Measurements from ENCODE around the gene ARID5A. TPM values are rescaled to one million over a fixed set of nuclear protein-coding genes. Genes with fewer than 3 reads are reported as not detected.
A peak's percentile ranks its signal among the peaks of the same experiment; 100 is the strongest.

The ARID5A gene
- total RNA-seq, 1 experiment from 2014 or later = 20.7 TPM

DNA sequence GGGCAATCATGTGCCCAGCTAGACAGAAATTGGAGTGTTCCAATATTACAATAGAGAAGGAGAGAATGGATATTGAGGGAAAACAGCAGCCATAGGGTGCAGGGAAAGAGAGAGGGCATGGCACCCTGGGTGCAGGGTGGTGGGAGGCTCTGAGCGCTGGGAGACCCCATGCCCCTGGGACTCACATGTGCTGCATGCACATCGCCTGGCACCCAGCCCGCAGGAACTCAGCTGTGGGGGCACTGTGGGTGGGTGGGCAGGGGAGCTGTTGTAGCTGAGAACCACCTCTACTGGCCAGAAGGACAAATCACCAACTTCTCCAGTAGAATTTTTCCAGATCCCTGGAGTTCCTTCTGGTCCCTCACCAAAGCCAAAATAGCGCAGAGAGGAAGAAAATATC lies 24.2 kb upstream of the ARID5A start:
- no peak overlapping the region for H3K4me3 ChIP-seq (ENCODE audit: insufficient read depth, low read depth, low read length)
- peaks cover 8% of the 10 kb centered on the region for H3K27me3 ChIP-seq (ENCODE audit: control insufficient read depth, insufficient read depth, low read length)
- no peak for DNase-seq
- H3K36me3 ChIP-seq (replicated peaks; ENCODE audit: control insufficient read depth, insufficient read depth, low read length) = no peaks in the 10 kb centered on the region

DNA sequence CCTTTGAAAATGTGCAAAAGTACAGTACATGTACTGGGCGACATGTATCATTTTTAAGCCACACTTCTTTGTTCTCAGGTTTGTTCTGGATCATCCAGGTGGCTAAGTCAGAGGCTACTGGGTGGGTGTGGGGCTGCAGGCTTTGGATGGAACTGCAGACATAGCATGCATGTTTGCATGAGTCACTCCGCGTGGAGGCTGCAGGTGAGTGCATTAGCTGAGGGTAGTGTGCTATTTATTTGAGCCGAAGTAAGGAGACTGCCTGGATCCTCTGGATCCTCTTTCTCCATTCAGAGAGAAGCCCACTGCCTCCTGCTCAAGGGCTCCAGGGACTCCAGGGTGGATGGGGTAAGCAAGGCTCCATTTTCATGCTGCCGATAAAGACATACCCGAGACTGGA lies 22.0 kb upstream of the ARID5A start:
- H3K27me3 ChIP-seq (ENCODE audit: control insufficient read depth, insufficient read depth, low read length) = peaks cover 2% of the 10 kb centered on the region; the same call in 1 of the 2 replicates
- no peaks in the 10 kb centered on the region for H3K36me3 ChIP-seq (replicated peaks; ENCODE audit: control insufficient read depth, insufficient read depth, low read length)
- DNase-seq = no peak
- no peak overlapping the region for H3K4me3 ChIP-seq (ENCODE audit: insufficient read depth, low read depth, low read length)

DNA sequence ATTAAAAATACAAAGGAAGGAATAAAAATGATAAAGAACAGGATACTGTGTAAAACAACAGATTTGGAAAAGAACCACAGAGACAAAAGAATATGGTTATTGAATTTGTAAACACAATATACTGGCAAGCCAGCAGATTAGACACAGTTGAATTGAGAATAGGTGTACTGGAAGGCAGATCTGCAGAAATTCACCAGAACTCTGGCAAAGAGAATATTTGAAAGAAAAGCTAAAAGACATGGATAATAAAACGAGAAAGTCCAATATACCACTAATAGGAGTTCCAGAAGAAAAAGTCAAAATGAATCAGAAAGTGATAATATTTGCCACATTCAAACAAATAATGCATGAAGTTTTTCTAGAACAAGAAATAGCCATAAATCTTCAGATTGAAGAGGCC lies 19.5 kb upstream of the ARID5A start:
- Histone ChIP-seq H3K4me3 (ENCODE audit: insufficient read depth, low read depth, low read length) (no peak overlapping the region), H3K36me3 (replicated peaks; ENCODE audit: control insufficient read depth, insufficient read depth, low read length) (no peaks in the 10 kb centered on the region), H3K27me3 (ENCODE audit: control insufficient read depth, insufficient read depth, low read length) (no peaks in the 10 kb centered on the region)
- no peak for DNase-seq

DNA sequence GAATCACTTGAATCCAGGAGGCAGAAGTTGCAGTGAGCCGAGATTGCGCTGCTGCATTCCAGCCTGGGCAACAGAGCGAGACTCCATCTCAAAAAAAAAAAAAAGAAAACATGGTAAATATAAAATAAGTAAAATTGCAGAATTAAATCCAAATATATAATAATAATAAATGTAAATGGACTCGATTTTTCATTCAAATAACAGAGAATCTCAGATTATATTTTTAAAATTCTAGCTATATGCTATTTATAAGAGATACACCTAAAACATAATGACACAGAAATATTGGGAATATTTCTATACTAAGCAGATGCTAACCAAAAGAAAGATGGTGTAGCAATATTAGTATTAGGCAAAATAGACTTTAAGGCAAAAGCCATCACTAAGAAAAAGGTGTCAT lies 16.3 kb upstream of the ARID5A start:
- DNase-seq = no peak
- no peak overlapping the region for H3K4me3 ChIP-seq (ENCODE audit: insufficient read depth, low read depth, low read length)
- H3K36me3 ChIP-seq (replicated peaks; ENCODE audit: control insufficient read depth, insufficient read depth, low read length) = no peaks in the 10 kb centered on the region

DNA sequence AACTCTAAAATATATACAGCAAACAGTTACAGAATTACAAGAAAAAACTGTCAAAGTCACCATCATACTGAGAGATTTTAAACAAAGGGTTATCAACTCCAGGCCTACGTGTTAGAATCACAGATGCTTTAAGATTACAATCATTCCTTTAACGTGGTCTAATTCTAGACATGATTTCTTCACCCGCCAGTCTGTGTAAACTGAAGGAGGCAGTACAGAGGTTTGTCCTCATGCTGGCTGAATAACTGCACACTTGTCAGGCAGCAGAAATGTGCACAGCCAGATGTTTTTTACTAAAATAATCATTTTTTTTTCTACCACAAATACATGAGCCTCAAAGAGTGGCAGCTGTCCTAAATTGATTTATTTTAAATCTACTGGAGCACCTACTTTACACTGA lies 15.9 kb upstream of the ARID5A start:
- no peak for DNase-seq
- Histone ChIP-seq H3K4me3 (ENCODE audit: insufficient read depth, low read depth, low read length) (no peak overlapping the region), H3K36me3 (replicated peaks; ENCODE audit: control insufficient read depth, insufficient read depth, low read length) (no peaks in the 10 kb centered on the region), H3K27me3 (ENCODE audit: control insufficient read depth, insufficient read depth, low read length) (no peaks in the 10 kb centered on the region; the same call in 1 of the 2 replicates)

More for the DNA sequence above, 16.3 kb upstream of the ARID5A start:
- no peaks in the 10 kb centered on the region; the same call in 1 of the 2 replicates for H3K27me3 ChIP-seq (ENCODE audit: control insufficient read depth, insufficient read depth, low read length)

DNA sequence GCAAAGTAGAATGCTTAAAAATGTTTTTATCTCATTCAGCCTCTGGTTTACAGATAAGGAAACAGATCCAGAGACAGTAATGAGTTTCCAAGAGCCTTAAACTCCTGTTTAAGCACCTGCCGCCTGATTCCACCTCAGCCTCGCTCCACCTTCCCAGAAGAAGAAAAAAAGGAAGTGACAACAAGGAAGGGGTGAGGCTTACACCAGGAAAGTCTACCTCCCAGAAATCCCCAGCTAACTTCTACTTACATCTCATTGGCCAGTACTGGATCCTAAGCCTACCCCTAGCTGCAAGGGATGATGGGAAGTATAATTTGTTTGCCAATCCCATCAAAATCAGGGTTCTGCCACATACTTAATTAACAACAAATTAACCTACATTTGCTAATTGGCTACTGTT lies 15.3 kb upstream of the ARID5A start:
- Histone ChIP-seq H3K36me3 (replicated peaks; ENCODE audit: control insufficient read depth, insufficient read depth, low read length) (no peaks in the 10 kb centered on the region), H3K4me3 (ENCODE audit: insufficient read depth, low read depth, low read length) (no peak overlapping the region), H3K27me3 (ENCODE audit: control insufficient read depth, insufficient read depth, low read length) (no peaks in the 10 kb centered on the region; the same call in none of the 2 replicates)
- peak; percentile 12 for DNase-seq

DNA sequence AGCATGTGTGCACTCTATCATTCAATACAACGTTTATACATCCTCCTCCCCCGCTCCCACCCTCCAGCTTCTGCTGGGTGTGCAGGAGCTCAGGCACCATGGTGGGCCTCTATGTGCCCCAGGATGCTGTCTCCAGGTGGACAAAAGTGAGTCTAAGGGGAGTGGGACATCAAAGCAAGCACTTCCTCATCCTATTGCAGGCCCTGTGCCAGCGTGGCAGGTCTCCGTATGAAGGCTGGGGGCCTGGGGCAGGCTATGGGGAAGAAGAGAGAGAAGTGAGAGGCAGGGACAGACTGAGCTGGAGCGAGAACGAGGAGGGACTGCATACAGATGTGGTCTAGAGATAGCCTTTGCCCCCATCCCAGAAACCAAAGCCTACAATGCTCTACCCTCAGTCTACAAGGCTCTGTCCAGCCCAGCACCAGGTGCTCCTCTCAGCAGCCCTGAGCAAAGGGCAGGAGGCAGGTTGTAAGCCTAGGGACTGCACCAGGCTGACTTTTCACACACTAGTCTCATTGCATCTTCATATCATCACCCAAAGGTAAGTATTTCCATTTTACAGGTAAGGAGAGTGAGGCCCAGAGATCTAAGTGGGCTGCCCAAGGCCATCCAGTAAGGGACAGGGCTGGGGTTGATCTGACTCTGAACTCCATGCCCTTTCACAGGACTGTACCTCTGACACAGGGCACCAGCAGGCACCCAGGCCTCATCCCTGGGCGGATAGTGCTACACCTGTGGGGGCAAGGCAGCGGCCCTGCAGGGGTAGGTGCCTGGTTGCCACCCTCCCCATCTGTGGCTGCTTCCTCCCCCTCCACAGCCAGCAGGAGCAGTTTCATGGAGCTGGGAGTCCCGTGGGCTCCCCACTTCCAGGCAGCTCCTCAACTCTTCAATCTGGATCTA lies 14.0 kb upstream of the ARID5A start:
- no peak overlapping the region for H3K4me3 ChIP-seq (ENCODE audit: insufficient read depth, low read depth, low read length)
- H3K36me3 ChIP-seq (replicated peaks; ENCODE audit: control insufficient read depth, insufficient read depth, low read length) = no peaks in the 10 kb centered on the region
- peak; percentile 5 for DNase-seq
- peaks cover 5% of the 10 kb centered on the region for H3K27me3 ChIP-seq (ENCODE audit: control insufficient read depth, insufficient read depth, low read length)

DNA sequence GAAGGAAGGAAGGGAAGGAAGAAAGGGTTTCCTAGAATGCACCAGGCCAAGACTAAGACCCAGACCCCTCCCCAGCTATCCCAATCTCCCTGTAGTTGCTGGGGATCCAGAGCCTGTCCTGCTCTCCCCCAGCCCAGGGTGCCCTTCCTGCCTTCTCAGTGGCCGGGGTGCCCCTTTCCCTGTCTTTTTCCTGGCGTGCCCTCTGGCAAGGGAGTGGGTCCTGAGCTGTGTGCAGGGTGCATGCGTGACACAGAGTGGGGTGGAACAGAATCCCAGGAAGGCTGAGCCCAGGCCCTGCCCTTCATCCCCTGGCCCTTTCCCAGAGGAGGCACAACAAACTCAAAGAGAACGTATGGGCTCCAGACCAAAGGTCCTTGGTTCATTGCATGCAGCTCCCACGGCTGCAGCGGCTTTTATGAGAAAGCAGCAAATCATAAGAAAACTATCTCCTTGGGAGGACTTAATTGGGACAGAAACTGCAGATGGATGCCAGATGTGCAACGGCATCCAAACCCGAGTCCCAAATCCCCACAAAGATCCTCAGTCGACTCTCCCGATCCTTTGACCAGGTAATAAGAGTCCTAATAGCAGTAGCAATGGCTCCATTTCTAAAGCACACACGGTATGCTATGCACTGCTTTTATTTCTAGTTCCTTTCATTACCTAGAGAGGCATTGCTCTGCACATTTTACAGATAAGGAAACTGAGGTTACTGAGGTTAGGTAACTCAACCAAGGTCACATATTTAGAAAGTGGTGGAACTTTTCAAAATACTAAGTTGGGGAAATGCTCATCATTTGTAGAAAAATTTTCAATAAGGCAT lies 12.7 kb upstream of the ARID5A start:
- Histone ChIP-seq H3K27me3 (ENCODE audit: control insufficient read depth, insufficient read depth, low read length) (peaks cover 7% of the 10 kb centered on the region), H3K36me3 (replicated peaks; ENCODE audit: control insufficient read depth, insufficient read depth, low read length) (no peaks in the 10 kb centered on the region), H3K4me3 (ENCODE audit: insufficient read depth, low read depth, low read length) (no peak overlapping the region)
- peak; percentile 10 for DNase-seq

DNA sequence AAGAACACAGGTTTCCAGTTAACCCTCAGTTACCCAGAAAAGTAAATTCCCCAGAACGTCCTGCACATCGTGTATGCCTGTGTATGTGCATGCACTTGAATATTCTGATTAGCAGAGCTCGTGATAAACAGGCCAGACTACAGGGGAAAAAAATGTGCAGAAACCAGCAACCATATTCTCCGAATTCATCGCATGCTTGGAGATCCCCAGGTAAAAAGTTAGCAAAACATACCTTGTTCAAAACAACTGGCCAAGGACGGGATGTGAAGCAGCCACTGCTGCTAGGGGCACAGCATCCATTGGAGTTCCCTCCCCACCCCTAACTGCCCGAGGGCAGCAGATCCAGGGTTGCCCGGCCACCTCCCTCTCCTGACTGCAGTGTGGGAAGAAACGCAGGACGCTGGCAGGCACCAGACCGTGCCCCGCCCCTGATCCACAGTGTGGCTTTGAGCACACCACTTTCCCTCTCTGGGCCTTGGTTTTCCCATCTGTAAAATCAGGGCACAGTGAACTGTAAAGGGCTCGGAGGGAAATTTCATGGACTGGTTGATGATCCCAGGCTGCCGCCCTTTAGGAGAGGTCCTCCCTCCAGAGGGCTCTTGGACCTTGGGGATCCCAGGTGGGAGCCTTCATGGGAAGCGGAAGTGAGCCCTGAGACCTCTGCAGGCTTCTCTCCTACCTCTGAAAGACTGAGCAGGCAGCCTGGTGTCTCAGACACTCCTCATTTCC lies 11.9 kb upstream of the ARID5A start:
- Histone ChIP-seq H3K36me3 (replicated peaks; ENCODE audit: control insufficient read depth, insufficient read depth, low read length) (no peaks in the 10 kb centered on the region), H3K27me3 (ENCODE audit: control insufficient read depth, insufficient read depth, low read length) (peaks cover 8% of the 10 kb centered on the region), H3K4me3 (ENCODE audit: insufficient read depth, low read depth, low read length) (no peak overlapping the region)
- DNase-seq = peak; percentile 25

DNA sequence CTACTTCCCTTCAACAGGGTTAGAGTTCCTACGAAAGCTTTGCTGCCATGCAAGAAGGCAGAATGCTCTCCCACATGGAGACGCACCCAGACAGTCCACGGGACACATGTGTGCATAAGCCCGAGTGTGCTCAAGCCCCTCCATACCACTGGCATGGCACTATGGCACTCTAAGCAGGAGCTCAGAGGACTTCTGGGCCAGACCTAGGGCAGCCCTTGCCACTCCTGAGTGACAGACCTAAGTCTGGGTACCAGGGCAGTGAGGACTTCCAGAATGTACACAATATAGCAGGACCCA lies 11.4 kb upstream of the ARID5A start:
- Histone ChIP-seq H3K27me3 (ENCODE audit: control insufficient read depth, insufficient read depth, low read length) (peaks cover 8% of the 10 kb centered on the region), H3K4me3 (ENCODE audit: insufficient read depth, low read depth, low read length) (no peak overlapping the region), H3K36me3 (replicated peaks; ENCODE audit: control insufficient read depth, insufficient read depth, low read length) (no peaks in the 10 kb centered on the region)
- DNase-seq = peak; percentile 29

DNA sequence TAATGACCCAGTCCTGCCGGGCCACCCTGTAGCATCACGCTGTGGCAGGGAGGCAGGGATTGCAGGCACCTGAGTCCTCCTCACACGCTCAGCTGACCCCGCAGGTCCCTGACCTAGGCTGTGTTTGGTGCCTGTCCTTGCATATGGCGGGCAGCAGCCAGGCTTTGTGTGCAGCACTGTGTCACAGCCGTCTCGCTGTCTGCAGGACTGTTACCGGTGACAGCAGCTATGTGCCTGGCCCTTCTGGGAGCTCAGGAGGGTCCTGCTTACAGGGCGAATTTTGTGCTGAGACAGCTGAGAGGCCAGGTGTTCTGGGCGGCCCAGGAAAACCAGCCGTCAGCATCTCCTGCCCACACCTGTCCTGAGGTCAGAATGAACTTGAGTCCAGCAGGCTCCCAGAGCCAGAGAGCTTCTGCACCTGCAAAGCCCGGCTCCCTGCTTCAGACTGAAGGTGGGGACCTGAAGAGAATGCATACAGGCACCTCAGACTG lies 10.4 kb upstream of the ARID5A start:
- Histone ChIP-seq H3K36me3 (replicated peaks; ENCODE audit: control insufficient read depth, insufficient read depth, low read length) (no peaks in the 10 kb centered on the region), H3K4me3 (ENCODE audit: insufficient read depth, low read depth, low read length) (no peak overlapping the region), H3K27me3 (ENCODE audit: control insufficient read depth, insufficient read depth, low read length) (peaks cover 8% of the 10 kb centered on the region)
- DNase-seq = peak; percentile 32

DNA sequence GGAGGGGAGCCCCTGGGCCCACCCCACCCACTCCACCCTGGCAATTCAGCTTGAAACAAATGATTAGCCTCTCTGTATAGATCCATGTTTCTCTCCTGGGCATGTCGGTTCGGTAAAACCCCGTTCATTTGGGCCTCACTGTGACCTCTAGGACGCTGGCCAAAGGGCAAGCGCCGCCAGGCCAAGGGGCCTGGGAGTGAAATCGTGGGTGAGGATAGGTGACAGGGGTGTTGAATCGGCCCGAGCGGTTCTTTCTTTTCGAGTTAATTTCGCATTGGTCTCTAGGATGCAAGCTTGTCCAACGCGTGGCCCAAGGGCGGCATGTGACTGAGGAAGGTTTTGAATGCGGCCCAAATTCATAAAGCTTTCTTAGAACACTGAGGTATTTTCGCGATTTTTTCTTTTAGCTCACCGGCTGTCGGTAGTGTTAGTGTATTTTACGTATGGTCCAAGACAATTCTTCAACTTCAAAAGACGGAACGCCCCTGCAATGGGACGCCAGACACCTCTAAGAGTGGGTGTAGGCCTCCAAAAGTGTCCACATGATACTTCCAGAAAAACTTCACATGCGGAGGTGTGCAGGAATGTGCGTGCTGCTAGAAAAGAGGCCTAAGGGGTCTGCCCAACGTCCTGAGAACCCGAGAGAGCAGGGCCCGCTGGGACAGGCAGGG lies 9.8 kb upstream of the ARID5A start:
- DNase-seq = no peak
- Histone ChIP-seq H3K36me3 (replicated peaks; ENCODE audit: control insufficient read depth, insufficient read depth, low read length) (no peaks in the 10 kb centered on the region), H3K27me3 (ENCODE audit: control insufficient read depth, insufficient read depth, low read length) (peaks cover 10% of the 10 kb centered on the region), H3K4me3 (ENCODE audit: insufficient read depth, low read depth, low read length) (peak overlapping the region; percentile 45)

DNA sequence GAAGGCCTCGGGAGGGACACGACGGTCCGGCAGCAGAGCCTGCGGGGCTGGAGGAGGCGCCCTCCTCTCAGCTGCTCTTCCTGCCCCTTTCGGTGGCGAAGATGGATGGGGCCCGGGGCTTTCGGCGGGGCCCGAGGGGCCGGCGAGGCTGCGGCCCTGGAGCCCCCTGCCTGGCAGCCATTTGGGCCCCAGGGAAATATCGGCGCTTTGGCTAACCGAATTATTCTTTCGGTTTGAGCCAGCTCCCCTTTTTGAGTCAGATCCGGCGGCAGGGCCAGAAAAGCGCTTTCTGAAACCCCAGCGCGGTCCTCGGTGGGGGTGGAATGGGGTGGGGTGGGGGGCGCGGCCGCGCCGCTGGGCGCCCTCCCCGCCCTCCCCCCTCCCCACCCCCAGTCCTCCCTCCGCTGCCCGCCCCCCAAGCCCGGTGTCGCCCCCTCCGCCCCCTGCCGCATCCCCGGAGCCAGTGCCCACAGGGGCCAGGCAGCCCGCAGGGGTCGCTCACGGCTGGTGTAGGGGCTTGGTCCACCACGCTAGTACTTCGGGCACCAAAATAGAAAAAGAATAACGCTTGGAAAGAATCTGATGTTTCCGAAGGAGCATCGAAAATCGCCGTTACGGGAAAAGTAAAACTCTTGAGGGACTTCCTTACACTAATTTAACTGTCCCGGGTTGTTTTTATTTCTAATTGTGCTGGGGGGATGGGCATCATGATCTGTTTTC lies 9.1 kb upstream of the ARID5A start:
- H3K27me3 ChIP-seq (ENCODE audit: control insufficient read depth, insufficient read depth, low read length) = peaks cover 10% of the 10 kb centered on the region
- peak overlapping the region; percentile 45 for H3K4me3 ChIP-seq (ENCODE audit: insufficient read depth, low read depth, low read length)
- peak; percentile 89 for DNase-seq
- H3K36me3 ChIP-seq (replicated peaks; ENCODE audit: control insufficient read depth, insufficient read depth, low read length) = no peaks in the 10 kb centered on the region
